Hepatocyte (in vitro differentiated cells): ENCODE results near the gene AVEN.

Source experiments
- EZH2 ChIP-seq: fragments of 200-600 bp; sonication (generic); IDR thresholded peaks from 2 replicates; pipeline ENCODE4 v1.6.1; 2016; ENCODE audit warnings: antibody characterized with exemption, mild to moderate bottlenecking, borderline replicate concordance
- TF ChIP-seq, protein P1 (sequence below): fragments of 200-600 bp; sonication (generic); IDR thresholded peaks from 2 replicates; pipeline ENCODE4 v1.5.1; 2016; ENCODE audit warnings: antibody characterized with exemption, mild to moderate bottlenecking; ENCODE audit not compliant: poor library complexity

DNA sequence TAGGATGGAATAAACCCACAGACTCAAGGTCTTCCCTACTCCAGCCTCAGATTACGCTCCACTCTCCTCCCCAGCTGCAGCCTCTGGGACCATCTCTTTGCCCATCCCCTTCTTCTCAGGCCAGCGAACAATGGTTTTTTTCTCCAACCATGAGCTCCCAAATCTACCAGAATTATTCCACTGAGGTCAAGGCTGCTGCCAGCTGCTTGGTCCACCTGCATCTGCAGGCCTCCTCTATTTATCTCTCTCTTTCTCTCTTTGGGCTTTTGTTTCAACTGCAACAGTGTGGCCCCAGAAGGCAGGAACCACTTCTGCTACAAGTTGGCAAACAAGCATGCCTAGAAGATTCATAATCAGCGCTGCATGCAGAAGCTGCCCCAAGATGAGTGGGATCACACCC is 51.6 kb downstream of the AVEN start:
- TF ChIP-seq, protein P1, sequence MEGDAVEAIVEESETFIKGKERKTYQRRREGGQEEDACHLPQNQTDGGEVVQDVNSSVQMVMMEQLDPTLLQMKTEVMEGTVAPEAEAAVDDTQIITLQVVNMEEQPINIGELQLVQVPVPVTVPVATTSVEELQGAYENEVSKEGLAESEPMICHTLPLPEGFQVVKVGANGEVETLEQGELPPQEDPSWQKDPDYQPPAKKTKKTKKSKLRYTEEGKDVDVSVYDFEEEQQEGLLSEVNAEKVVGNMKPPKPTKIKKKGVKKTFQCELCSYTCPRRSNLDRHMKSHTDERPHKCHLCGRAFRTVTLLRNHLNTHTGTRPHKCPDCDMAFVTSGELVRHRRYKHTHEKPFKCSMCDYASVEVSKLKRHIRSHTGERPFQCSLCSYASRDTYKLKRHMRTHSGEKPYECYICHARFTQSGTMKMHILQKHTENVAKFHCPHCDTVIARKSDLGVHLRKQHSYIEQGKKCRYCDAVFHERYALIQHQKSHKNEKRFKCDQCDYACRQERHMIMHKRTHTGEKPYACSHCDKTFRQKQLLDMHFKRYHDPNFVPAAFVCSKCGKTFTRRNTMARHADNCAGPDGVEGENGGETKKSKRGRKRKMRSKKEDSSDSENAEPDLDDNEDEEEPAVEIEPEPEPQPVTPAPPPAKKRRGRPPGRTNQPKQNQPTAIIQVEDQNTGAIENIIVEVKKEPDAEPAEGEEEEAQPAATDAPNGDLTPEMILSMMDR: no peak
- TF ChIP-seq EZH2: no peak
